C4-2B (cell line): Measurements from ENCODE around the gene LRRN4CL.

Experiments used
- CTCF ChIP-seq: fragments of 450-650 bp; conservative IDR thresholded peaks from 2 replicates; pipeline ENCODE4 v1.5.1; 2017; ENCODE audit warnings: mild to moderate bottlenecking
- ZFX ChIP-seq: fragments of 450-650 bp; IDR thresholded peaks from 2 replicates; pipeline ENCODE4 v1.6.1; 2017

- TF ChIP-seq CTCF: no peak
- no peak for TF ChIP-seq ZFX
These were observed 22.9 kb downstream of the LRRN4CL start for GRCh38 chr11:62666259-62666926.
